T-helper 1 cell treated with Interleukin-12 subunit alpha and Interleukin-12 subunit beta and Interleukin-4 antibody, amounts not matched to agents 30 μg/mL and 1 μg/mL, for 36 hours (primary cell): ENCODE data around the gene UBE2L5.

Experiments used
- H3K27ac Mint-ChIP-seq: one replicate; pipeline ENCODE4 v1.8.0; 2021; ENCODE audit warnings: mild to moderate bottlenecking, mixed read lengths
- H3K27me3 Mint-ChIP-seq: one replicate; pipeline ENCODE4 v1.8.0; 2021; ENCODE audit warnings: low read depth, mixed read lengths
- H3K36me3 Mint-ChIP-seq: one replicate; pipeline ENCODE4 v1.8.0; 2021; ENCODE audit warnings: low read depth, mixed read lengths
- H3K4me1 Mint-ChIP-seq: one replicate; pipeline ENCODE4 v1.8.0; 2021; ENCODE audit warnings: low read depth, mixed read lengths
- H3K4me3 Mint-ChIP-seq: one replicate; pipeline ENCODE4 v1.8.0; 2021; ENCODE audit warnings: mild to moderate bottlenecking, moderate library complexity, mixed read lengths
- H3K9me3 Mint-ChIP-seq: one replicate; pipeline ENCODE4 v1.8.0; 2021; ENCODE audit warnings: mixed read lengths

Gene UBE2L5

DNA sequence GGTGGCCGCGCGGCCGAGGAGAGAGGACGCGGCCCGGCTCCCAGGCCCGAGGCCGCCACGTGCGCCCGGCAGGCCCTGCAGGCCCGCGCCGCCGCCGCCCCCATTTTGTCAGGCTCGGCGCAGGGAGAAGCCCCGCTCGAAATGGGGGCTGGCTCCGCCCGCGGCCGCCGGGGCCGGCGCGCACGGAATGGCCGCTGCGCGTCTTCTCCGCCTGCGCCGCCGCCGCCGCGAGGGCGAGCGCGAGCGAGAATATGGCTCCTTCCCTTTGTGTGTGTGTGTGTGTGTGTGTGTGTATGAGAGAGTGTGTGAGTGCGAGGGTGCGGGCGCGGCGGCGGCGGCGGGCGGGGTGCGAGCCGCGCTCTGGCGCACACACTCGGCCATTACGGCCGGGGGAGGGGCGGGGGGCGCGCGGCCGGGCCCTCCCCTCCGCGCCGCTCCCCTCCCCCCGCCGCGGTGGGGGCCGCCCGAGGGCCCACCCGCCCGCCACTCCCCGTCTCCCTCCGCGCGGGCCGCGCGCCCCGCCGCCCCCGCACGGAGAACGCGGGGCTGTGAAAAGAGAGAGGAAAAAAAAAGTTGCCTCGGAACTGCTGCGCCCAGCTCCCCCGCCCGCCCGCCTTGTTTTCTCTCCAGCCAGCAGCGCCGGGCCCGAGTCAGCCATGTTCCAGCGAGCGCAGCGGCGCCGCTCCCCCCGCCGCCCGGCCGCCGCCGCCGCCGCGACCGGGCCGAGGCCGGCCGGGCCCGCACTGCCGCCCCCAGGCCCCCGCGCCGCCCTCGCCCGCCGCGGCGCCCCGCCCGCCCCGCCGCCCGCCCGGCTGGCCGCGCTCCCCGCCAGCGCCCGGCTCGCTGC is 42.4 kb downstream of the UBE2L5 start:
- Mint-ChIP-seq H3K36me3 (peaks cover 32% of the 10 kb centered on the region), H3K27me3 (peaks cover 3% of the 10 kb centered on the region), H3K4me1 (peaks cover 29% of the 10 kb centered on the region), H3K9me3 (no peaks in the 10 kb centered on the region), H3K27ac (peak overlapping the region; percentile 99), H3K4me3 (peak overlapping the region; percentile 94)

DNA sequence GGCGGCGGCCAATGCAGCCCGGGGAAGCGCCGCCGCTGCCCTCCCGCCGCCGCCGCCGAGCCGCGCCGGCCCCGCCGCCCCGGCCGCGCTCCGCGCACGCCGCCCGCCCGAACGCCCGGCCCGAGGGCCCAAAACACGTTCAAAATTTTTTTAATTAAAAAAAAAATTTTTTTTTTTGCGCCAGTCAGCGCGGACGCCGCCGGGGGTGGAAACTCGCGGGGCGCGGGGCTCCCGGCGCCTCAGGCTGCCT is 43.0 kb downstream of the UBE2L5 start:
- no peak overlapping the region for H3K4me3 Mint-ChIP-seq
- H3K4me1 Mint-ChIP-seq: peaks cover 29% of the 10 kb centered on the region
- H3K27ac Mint-ChIP-seq: no peak overlapping the region
- H3K27me3 Mint-ChIP-seq: peaks cover 3% of the 10 kb centered on the region
- peaks cover 30% of the 10 kb centered on the region for H3K36me3 Mint-ChIP-seq
- H3K9me3 Mint-ChIP-seq: no peaks in the 10 kb centered on the region

- Mint-ChIP-seq H3K9me3 (no peaks in the 10 kb centered on the region), H3K4me3 (peak within 1 kb of the TSS; percentile 92), H3K27ac (peak within 1 kb of the TSS; percentile 99), H3K4me1 (peaks cover 29% of the 10 kb centered on the region), H3K36me3 (peaks cover 30% of the 10 kb centered on the region), H3K27me3 (peaks cover 3% of the 10 kb centered on the region)
These were observed 43.5 kb downstream of the UBE2L5 start, which contains the start of gene HMGB1 for GRCh38 chr13:30465593-30466357. TSS of gene HMGB1 (minus strand) at chr13:30465936. CDS start at chr13:30463680, 2,256 bp downstream.

GRCh38 chr13:30466358-30466714 is 44.0 kb downstream of the UBE2L5 start:
- Mint-ChIP-seq H3K36me3 (peaks cover 28% of the 10 kb centered on the region), H3K27ac (peak overlapping the region; percentile 99), H3K4me1 (peaks cover 27% of the 10 kb centered on the region), H3K9me3 (no peaks in the 10 kb centered on the region), H3K4me3 (peak overlapping the region; percentile 92), H3K27me3 (peaks cover 3% of the 10 kb centered on the region)

- Mint-ChIP-seq H3K4me3 (peak overlapping the region; percentile 92), H3K36me3 (peaks cover 24% of the 10 kb centered on the region), H3K9me3 (no peaks in the 10 kb centered on the region), H3K4me1 (peaks cover 23% of the 10 kb centered on the region), H3K27ac (peak overlapping the region; percentile 99), H3K27me3 (peaks cover 3% of the 10 kb centered on the region)
These were observed 44.6 kb downstream of the UBE2L5 start for GRCh38 chr13:30466841-30467252.

DNA sequence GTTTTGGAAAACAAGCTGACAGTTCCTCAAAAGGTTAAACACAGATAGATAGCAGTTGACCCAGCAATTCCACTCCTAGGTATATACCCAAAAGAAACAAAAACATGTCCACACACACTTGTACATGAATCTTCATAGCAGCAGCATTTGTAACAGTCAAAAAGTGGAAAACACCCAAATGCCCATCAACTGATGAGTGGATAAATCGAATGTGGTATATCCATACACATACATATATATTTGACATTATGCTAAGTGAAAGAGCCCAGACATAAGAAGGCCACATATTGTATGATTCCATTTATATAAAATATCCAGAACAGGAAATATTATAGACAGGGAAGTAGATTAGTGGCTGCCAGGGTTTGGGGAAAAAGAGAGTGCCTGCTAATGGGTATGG is 51.4 kb downstream of the UBE2L5 start:
- Mint-ChIP-seq H3K4me3 (no peak overlapping the region), H3K36me3 (no peaks in the 10 kb centered on the region), H3K27me3 (peaks cover 3% of the 10 kb centered on the region), H3K9me3 (no peaks in the 10 kb centered on the region), H3K4me1 (no peaks in the 10 kb centered on the region), H3K27ac (no peak overlapping the region)

- no peaks in the 10 kb centered on the region for H3K9me3 Mint-ChIP-seq
- H3K36me3 Mint-ChIP-seq: no peaks in the 10 kb centered on the region
- no peaks in the 10 kb centered on the region for H3K4me1 Mint-ChIP-seq
- H3K27ac Mint-ChIP-seq: no peak overlapping the region
- H3K27me3 Mint-ChIP-seq: peaks cover 20% of the 10 kb centered on the region
- H3K4me3 Mint-ChIP-seq: no peak overlapping the region
These were observed 55.3 kb downstream of the UBE2L5 start for GRCh38 chr13:30477346-30478195.
